OCI-LY3 (cell line): ENCODE data around the gene TBXAS1.

ENCODE experiments used
- H2AFZ ChIP-seq: fragments of 200-600, 300-600 bp; shearing (Covaris generic); 2 replicates; pipeline ENCODE4 v1.6.0; 2014; ENCODE audit warnings: antibody characterized with exemption, low read depth, low read length
- H3K27ac ChIP-seq: fragments of 200-600, 300-600 bp; sonication (generic); 2 replicates; pipeline ENCODE4 v1.5.1; 2014; ENCODE audit warnings: mild to moderate bottlenecking, low read length, moderate library complexity, mixed read lengths
- H3K27me3 ChIP-seq: fragments of 200-600, 300-600 bp; sonication (generic); 2 replicates; pipeline ENCODE4 v1.6.1; 2014; ENCODE audit warnings: low read depth, low read length, mixed read lengths
- H3K36me3 ChIP-seq: fragments of 200-600, 300-600 bp; sonication (generic); replicated peaks from 2 replicates; pipeline ENCODE3; 2014; ENCODE audit warnings: low read depth, low read length, mixed read lengths
- H3K4me1 ChIP-seq: fragments of 300-600, 200-600 bp; sonication (generic); 2 replicates; pipeline ENCODE4 v1.6.1; 2014; ENCODE audit warnings: low read length, mixed read lengths
- H3K4me2 ChIP-seq: fragments of 200-600, 300-600 bp; sonication (generic); 2 replicates; pipeline ENCODE4 v1.6.1; 2014; ENCODE audit warnings: low read length, mixed read lengths
- H3K4me3 ChIP-seq: fragments of 300-600, 200-600 bp; sonication (generic); 2 replicates; pipeline ENCODE4 v1.5.1; 2014; ENCODE audit warnings: antibody characterized with exemption, mild to moderate bottlenecking, low read length, moderate library complexity
- H3K79me2 ChIP-seq: fragments of 300-600, 200-600 bp; shearing (Covaris generic); 2 replicates; pipeline ENCODE4 v1.6.1; 2014; ENCODE audit warnings: mild to moderate bottlenecking, low read length, mixed read lengths
- H3K9ac ChIP-seq: fragments of 300-600, 200-600 bp; shearing (Covaris generic); 2 replicates; pipeline ENCODE4 v1.6.0; 2014; ENCODE audit warnings: mild to moderate bottlenecking, low read length, moderate library complexity
- H3K9me3 ChIP-seq: fragments of 200-600, 300-600 bp; shearing (Covaris generic); 2 replicates; pipeline ENCODE4 v1.6.1; 2014; ENCODE audit warnings: low read length, mixed read lengths; ENCODE audit not compliant: insufficient read depth
- H4K20me1 ChIP-seq: fragments of 200-600, 300-600 bp; sonication (generic); 2 replicates; pipeline ENCODE4 v1.6.1; 2016; ENCODE audit warnings: low read length, mixed read lengths; ENCODE audit not compliant: insufficient read depth
- CTCF ChIP-seq: fragments of 200-600, 300-600 bp; sonication (generic); IDR thresholded peaks from 2 replicates; pipeline ENCODE4 v1.5.1; 2014; ENCODE audit warnings: antibody characterized with exemption, low read length, low read depth
- EZH2phosphoT487 ChIP-seq: fragments of 200-600 bp; shearing (Covaris generic); IDR thresholded peaks from 2 replicates; pipeline ENCODE4 v1.6.1; 2018; ENCODE audit warnings: antibody characterized with exemption, mixed run types, low read depth

The TBXAS1 gene

GRCh38 chr7:139897422-139898090 is 68.5 kb downstream of the TBXAS1 start:
- H3K79me2 ChIP-seq = no peaks in the 10 kb centered on the region
- H3K4me3 ChIP-seq = no peak overlapping the region
- no peak overlapping the region for H3K27ac ChIP-seq
- no peak overlapping the region for H3K4me2 ChIP-seq
- H3K9me3 ChIP-seq = no peaks in the 10 kb centered on the region
- no peaks in the 10 kb centered on the region for H4K20me1 ChIP-seq
- no peaks in the 10 kb centered on the region for H3K4me1 ChIP-seq
- H3K36me3 ChIP-seq = no peaks in the 10 kb centered on the region
- TF ChIP-seq EZH2phosphoT487 (no peak), CTCF (no peak)
- H2AFZ ChIP-seq = no peak overlapping the region
- H3K27me3 ChIP-seq = peaks cover 34% of the 10 kb centered on the region
- no peak overlapping the region for H3K9ac ChIP-seq

GRCh38 chr7:139898483-139898882 is 69.4 kb downstream of the TBXAS1 start:
- H2AFZ ChIP-seq = no peak overlapping the region
- H3K4me1 ChIP-seq = no peaks in the 10 kb centered on the region
- H3K4me3 ChIP-seq = no peak overlapping the region
- H3K79me2 ChIP-seq = no peaks in the 10 kb centered on the region
- H3K4me2 ChIP-seq = no peak overlapping the region
- H3K9ac ChIP-seq = no peak overlapping the region
- no peak for TF ChIP-seq EZH2phosphoT487
- no peaks in the 10 kb centered on the region for H4K20me1 ChIP-seq
- no peaks in the 10 kb centered on the region for H3K9me3 ChIP-seq
- no peaks in the 10 kb centered on the region for H3K36me3 ChIP-seq
- H3K27ac ChIP-seq = no peak overlapping the region
- peaks cover 31% of the 10 kb centered on the region for H3K27me3 ChIP-seq

- H3K4me2 ChIP-seq = no peak overlapping the region
- no peak overlapping the region for H3K4me3 ChIP-seq
Observed at GRCh38 chr7:139899328-139899955, 70.4 kb downstream of the TBXAS1 start.

GRCh38 chr7:139900326-139900725 is 71.3 kb downstream of the TBXAS1 start:
- TF ChIP-seq EZH2phosphoT487 (no peak), CTCF (no peak)
- Histone ChIP-seq H3K4me1 (no peaks in the 10 kb centered on the region), H3K9me3 (no peaks in the 10 kb centered on the region), H3K4me2 (no peak overlapping the region), H3K27ac (no peak overlapping the region), H2AFZ (no peak overlapping the region), H3K36me3 (no peaks in the 10 kb centered on the region), H3K27me3 (peaks cover 18% of the 10 kb centered on the region), H3K9ac (no peak overlapping the region), H3K79me2 (no peaks in the 10 kb centered on the region), H4K20me1 (no peaks in the 10 kb centered on the region), H3K4me3 (no peak overlapping the region)

More at GRCh38 chr7:139899328-139899955, 70.4 kb downstream of the TBXAS1 start:
- no peaks in the 10 kb centered on the region for H3K36me3 ChIP-seq
- no peaks in the 10 kb centered on the region for H3K9me3 ChIP-seq
- TF ChIP-seq CTCF = no peak
- no peak for TF ChIP-seq EZH2phosphoT487
- H3K4me1 ChIP-seq = no peaks in the 10 kb centered on the region
- no peaks in the 10 kb centered on the region for H3K79me2 ChIP-seq
- no peak overlapping the region for H2AFZ ChIP-seq
- peaks cover 23% of the 10 kb centered on the region for H3K27me3 ChIP-seq
- no peak overlapping the region for H3K9ac ChIP-seq
- no peaks in the 10 kb centered on the region for H4K20me1 ChIP-seq
- H3K27ac ChIP-seq = no peak overlapping the region
